ENCODE measurements around the gene TRERF1. TPM values are rescaled to one million over a fixed set of nuclear protein-coding genes. Genes with fewer than 3 reads are reported as not detected.

TRERF1 gene
- polyA plus RNA-seq, 1 of the 3 experiments (the other 2 are of a cell fraction), result 3.6 TPM

DNA sequence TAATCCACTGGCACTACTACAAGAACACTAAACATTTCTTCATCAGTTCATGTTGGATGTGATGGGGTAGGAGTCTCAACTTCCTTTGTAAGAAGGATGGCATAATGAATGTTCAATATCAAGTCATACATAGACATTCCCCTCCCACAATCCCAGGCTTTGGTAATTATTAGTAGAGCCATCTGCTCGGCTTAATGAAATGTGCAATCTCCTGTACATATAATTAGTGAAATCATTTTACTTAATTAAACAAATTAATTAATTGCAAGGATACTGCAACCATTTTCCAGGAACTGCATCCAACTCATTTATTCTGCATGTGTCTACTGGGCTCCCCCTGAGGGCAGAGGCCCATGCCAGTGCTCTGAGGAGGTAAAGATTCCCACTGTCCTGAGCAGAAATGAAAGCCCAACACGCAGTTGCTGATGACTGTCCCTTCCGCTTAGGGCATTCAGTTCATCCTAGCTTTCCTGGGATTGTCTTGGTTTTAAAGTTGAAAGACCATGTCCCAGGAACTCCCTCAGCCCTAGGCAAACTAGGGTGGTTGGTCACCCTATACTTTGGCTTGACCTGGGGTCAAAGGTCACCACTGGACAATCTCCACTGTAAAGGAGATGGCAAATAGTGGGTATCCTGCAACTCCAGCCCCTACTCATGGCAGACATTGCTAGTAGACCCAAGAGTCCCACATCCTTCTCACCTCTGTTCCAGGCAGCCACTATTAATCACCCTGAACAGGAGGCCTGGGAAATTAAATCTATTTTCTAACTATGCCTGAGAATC, 109.8 kb downstream of the TRERF1 start:
- H3K9ac ChIP-seq, result no peak overlapping the region
- H3K9me3 ChIP-seq, result no peaks in the 10 kb centered on the region
- ChIA-PET CTCF (interaction anchor here (0.8 to 1.2 kb wide), 2 partner anchors 17 to 22 kb away, joined by 3 read pairs; no protein-coding TSS in a partner anchor), POLR2A (no interaction called here)
- H3K27ac ChIP-seq (ENCODE audit: low read depth in 2 of 2, low read length in 1 of 2), result no peak overlapping the region
- no peaks in the 10 kb centered on the region for H3K27me3 ChIP-seq (ENCODE audit: insufficient read depth)
- H3K4me3 ChIP-seq (ENCODE audit: low read depth in 2 of 2, low read length in 1 of 2), result no peak overlapping the region
- TF ChIP-seq GATA2 (CRISPR knock-in tag; IDR thresholded peaks at IDR 0.05) (no peak), JUND (IDR thresholded peaks at IDR 0.05) (no peak), RFX5 (IDR thresholded peaks at IDR 0.05; ENCODE audit: low read length) (no peak), TCF12 (IDR thresholded peaks at IDR 0.05) (no peak)
- H3K9me2 ChIP-seq, result no peaks in the 10 kb centered on the region
- peaks cover 0 to 8% of the 10 kb centered on the region in 2 experiments; a peak in 3 of 4 replicates for H3K4me1 ChIP-seq (ENCODE audit: control insufficient read depth in 1 of 2, insufficient read depth in 2 of 2, low read depth in 1 of 2, low read length in 1 of 2)
- DNase-seq, result no peak
- H3K79me2 ChIP-seq (ENCODE audit: insufficient read depth), result peaks cover 4% of the 10 kb centered on the region; the same call in 1 of the 2 replicates
- no peak overlapping the region for H2AFZ ChIP-seq (ENCODE audit: low read depth)
- H4K20me1 ChIP-seq (ENCODE audit: insufficient read depth), result no peaks in the 10 kb centered on the region
- WGBS (ENCODE audit: low lambda C conversion rate), result 95% methylated on average over 3 of the region's 3 CpGs
- no peaks in the 10 kb centered on the region for H3K36me3 ChIP-seq (replicated peaks in 1 of 2; ENCODE audit: control insufficient read depth in 1 of 2, insufficient read depth in 2 of 2, low read length in 1 of 2)
- H3F3A ChIP-seq (replicated peaks; ENCODE audit: insufficient read depth), result peaks cover 11% of the 10 kb centered on the region
- H3K4me2 ChIP-seq, result no peak overlapping the region

DNA sequence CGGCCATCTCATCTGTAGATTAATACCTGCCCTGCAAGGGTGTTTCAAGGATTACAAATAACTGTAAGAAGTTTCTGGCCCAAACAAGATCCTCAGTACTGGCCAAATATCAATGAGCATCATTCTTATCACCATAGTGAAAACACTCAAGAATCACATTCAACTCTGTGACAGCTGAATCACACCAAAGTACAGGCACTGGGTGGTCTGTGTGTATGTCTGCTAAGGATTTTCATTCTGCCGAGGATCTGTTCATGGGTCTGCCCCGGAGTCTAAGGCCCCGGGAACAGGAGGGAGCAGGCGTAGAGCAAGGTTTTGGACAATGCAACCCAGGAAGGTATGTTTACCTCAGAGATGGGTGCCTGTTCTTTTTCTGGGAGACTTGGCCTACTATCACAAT, 110.5 kb downstream of the TRERF1 start:
- Histone ChIP-seq H3K9me2 (no peaks in the 10 kb centered on the region), H3K4me1 (ENCODE audit: control insufficient read depth in 1 of 2, insufficient read depth in 2 of 2, low read depth in 1 of 2, low read length in 1 of 2) (peaks cover 0 to 8% of the 10 kb centered on the region in 2 experiments; a peak in 3 of 4 replicates), H3K27me3 (ENCODE audit: insufficient read depth) (no peaks in the 10 kb centered on the region), H3K9me3 (no peaks in the 10 kb centered on the region), H3K27ac (ENCODE audit: low read depth in 2 of 2, low read length in 1 of 2) (no peak overlapping the region), H2AFZ (ENCODE audit: low read depth) (no peak overlapping the region), H4K20me1 (ENCODE audit: insufficient read depth) (no peaks in the 10 kb centered on the region), H3K79me2 (ENCODE audit: insufficient read depth) (peaks cover 4% of the 10 kb centered on the region; the same call in 1 of the 2 replicates), H3K9ac (no peak overlapping the region), H3F3A (replicated peaks; ENCODE audit: insufficient read depth) (peaks cover 11% of the 10 kb centered on the region), H3K4me3 (ENCODE audit: low read depth in 2 of 2, low read length in 1 of 2) (no peak overlapping the region), H3K36me3 (replicated peaks in 1 of 2; ENCODE audit: control insufficient read depth in 1 of 2, insufficient read depth in 2 of 2, low read length in 1 of 2) (no peaks in the 10 kb centered on the region), H3K4me2 (no peak overlapping the region)
- CTCF ChIA-PET, result interaction anchor here (1.7 kb wide), 1 partner anchor 206 kb away, joined by 3 read pairs; no protein-coding TSS in a partner anchor
- TF ChIP-seq YY1 (IDR thresholded peaks at IDR 0.05; ENCODE audit: low read depth) (no peak), MEF2A (IDR thresholded peaks at IDR 0.05; ENCODE audit: borderline replicate concordance, low read depth) (no peak), SMC3 (IDR thresholded peaks at IDR 0.05; ENCODE audit: low read depth, low read length) (no peak)
- TF ChIP-seq, protein P1, sequence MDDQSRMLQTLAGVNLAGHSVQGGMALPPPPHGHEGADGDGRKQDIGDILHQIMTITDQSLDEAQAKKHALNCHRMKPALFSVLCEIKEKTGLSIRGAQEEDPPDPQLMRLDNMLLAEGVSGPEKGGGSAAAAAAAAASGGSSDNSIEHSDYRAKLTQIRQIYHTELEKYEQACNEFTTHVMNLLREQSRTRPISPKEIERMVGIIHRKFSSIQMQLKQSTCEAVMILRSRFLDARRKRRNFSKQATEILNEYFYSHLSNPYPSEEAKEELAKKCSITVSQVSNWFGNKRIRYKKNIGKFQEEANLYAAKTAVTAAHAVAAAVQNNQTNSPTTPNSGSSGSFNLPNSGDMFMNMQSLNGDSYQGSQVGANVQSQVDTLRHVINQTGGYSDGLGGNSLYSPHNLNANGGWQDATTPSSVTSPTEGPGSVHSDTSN (IDR thresholded peaks at IDR 0.05), result no peak
- POLR2A ChIA-PET, result no interaction called here
- WGBS (ENCODE audit: low lambda C conversion rate), result 93% methylated on average over 4 of the region's 5 CpGs
- no peak for DNase-seq

DNA sequence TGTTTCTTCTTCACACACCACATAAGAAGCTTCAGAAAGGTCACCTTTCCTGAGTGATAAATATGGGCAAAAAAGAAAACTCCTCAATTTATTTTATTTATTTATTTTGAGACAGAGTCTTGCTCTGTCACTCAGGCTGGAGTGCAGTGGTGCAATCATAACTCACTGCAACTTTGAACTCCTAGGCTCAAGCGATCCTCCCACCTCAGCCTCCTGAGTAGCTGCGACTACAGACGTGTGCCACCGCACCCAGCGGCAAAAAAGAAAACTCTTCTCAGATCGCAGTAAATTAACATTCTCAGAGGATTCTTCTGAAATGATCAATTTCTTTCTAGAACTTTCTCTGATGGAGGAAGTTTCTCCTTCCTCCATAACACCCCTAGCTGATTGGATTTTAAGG, 111.2 kb downstream of the TRERF1 start:
- TF ChIP-seq MXI1 (IDR thresholded peaks at IDR 0.05; ENCODE audit: low read depth, low read length) (no peak), TEAD4 (IDR thresholded peaks at IDR 0.05; ENCODE audit: borderline replicate concordance, insufficient read depth) (no peak), YY1 (IDR thresholded peaks at IDR 0.05; ENCODE audit: low read depth) (no peak), POLR2AphosphoS5 (IDR thresholded peaks at IDR 0.05; ENCODE audit: low read depth, low read length) (no peak), TAF1 (IDR thresholded peaks at IDR 0.05; ENCODE audit: borderline replicate concordance, low read depth, low read length) (no peak)
- TF ChIP-seq, protein P1 (IDR thresholded peaks at IDR 0.05), result no peak
- TF ChIP-seq, protein P2, sequence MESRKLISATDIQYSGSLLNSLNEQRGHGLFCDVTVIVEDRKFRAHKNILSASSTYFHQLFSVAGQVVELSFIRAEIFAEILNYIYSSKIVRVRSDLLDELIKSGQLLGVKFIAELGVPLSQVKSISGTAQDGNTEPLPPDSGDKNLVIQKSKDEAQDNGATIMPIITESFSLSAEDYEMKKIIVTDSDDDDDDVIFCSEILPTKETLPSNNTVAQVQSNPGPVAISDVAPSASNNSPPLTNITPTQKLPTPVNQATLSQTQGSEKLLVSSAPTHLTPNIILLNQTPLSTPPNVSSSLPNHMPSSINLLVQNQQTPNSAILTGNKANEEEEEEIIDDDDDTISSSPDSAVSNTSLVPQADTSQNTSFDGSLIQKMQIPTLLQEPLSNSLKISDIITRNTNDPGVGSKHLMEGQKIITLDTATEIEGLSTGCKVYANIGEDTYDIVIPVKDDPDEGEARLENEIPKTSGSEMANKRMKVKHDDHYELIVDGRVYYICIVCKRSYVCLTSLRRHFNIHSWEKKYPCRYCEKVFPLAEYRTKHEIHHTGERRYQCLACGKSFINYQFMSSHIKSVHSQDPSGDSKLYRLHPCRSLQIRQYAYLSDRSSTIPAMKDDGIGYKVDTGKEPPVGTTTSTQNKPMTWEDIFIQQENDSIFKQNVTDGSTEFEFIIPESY (IDR thresholded peaks at IDR 0.05; ENCODE audit: borderline replicate concordance, low read depth), result no peak
- POLR2A ChIA-PET, result no interaction called here
- Histone ChIP-seq H3K4me2 (no peak overlapping the region), H2AFZ (ENCODE audit: low read depth) (no peak overlapping the region), H3K27me3 (ENCODE audit: insufficient read depth) (no peaks in the 10 kb centered on the region), H3K27ac (ENCODE audit: low read depth in 2 of 2, low read length in 1 of 2) (peak overlapping the region in 1 of 2 experiments; percentile 98; a peak in 2 of 4 replicates), H3K4me1 (ENCODE audit: control insufficient read depth in 1 of 2, insufficient read depth in 2 of 2, low read depth in 1 of 2, low read length in 1 of 2) (peaks cover 0 to 8% of the 10 kb centered on the region in 2 experiments; a peak in 3 of 4 replicates), H3K9ac (no peak overlapping the region), H3K79me2 (ENCODE audit: insufficient read depth) (peaks cover 4% of the 10 kb centered on the region; the same call in 1 of the 2 replicates), H4K20me1 (ENCODE audit: insufficient read depth) (no peaks in the 10 kb centered on the region), H3K9me3 (no peaks in the 10 kb centered on the region), H3K36me3 (replicated peaks in 1 of 2; ENCODE audit: control insufficient read depth in 1 of 2, insufficient read depth in 2 of 2, low read length in 1 of 2) (no peaks in the 10 kb centered on the region), H3K9me2 (no peaks in the 10 kb centered on the region), H3F3A (replicated peaks; ENCODE audit: insufficient read depth) (peaks cover 11% of the 10 kb centered on the region), H3K4me3 (ENCODE audit: low read depth in 2 of 2, low read length in 1 of 2) (no peak overlapping the region)
- no peak for DNase-seq
- 97% methylated on average over 6 of the region's 6 CpGs for WGBS (ENCODE audit: low lambda C conversion rate)
- CTCF ChIA-PET, result interaction anchor here (1.3 to 1.7 kb wide), 2 partner anchors 192 to 207 kb away, joined by 3 to 5 read pairs; no protein-coding TSS in a partner anchor

Measured in SK-N-SH (cell line).